Skin of body (tissue), 2 donors: ENCODE results near the gene CXCL12. TPM values are rescaled to one million over a fixed set of nuclear protein-coding genes. Genes with fewer than 3 reads are reported as not detected.
A peak's percentile ranks its signal among the peaks of the same experiment; 100 is the strongest.

Experiments used
- DNase-seq: peaks from one replicate; lab custom pipeline; 2025; lab: John Stamatoyannopoulos, UW
- total RNA-seq: library from RNA; depleted of rRNA; stranded (reverse); fragments of >200 nt; gene quantifications from one replicate; pipeline ENCODE4 v1.2.3, GENCODE V29; 2014

CXCL12 gene
- total RNA-seq, 1 donor from 2014 or later, result 107 TPM

DNA sequence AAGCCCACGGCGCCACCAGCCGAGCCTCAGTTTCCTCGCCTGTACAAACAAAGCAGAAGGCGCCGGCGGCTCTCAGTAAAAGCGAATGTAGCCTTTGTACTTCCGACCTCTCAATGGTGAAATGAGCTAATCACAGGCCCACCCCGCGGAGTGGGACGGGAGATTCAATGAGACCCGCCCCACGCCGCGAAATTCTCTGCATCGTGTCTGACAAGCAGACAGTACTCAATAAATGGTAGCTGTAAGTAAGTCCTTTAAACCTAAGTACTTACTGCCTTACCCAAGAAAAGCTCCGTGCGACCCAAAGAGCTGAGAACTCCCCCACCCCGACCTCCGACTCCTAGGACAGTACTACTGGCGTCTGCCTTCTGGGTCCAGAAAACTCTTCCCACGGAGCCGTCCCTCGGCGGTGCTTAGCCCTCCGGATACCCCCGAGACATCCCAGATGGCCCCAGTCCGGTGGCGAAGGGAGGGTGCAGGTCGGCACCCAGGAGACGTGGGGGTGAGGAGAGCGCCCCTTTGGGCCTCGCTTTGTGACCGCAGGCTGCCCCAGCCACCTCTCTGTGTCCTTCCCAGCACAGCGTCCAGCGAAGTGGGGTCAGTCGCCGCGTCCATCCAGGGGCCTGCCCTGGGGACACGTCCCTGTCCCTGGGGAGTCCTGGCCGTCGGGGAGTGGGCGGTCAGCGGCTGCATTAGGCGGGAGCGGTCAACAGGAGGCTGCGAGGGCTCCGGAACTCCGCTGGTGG is 972 bp upstream of the CXCL12 start:
- no peak for DNase-seq

DNA sequence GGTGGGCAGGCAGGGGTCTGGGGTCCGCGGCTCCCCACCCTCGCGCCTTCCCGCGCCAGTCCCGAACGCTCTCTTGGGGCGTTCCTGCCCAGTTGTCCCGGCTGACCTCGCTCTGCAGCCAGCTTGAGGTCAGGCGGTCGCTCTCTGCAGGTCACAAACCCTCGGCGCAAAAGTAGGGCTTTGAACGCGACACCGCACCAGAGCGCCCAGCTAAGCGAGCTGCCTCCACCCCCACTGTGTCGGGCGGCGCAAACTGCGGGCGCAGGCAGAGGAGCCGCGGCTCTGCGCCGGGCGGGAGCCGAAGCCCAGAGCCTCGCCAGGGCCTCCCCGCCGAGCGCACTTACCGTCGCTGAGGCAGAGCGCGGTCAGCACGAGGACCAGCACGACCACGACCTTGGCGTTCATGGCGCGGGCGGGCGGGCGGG is 284 bp downstream of the CXCL12 start:
- no peak for DNase-seq

DNA sequence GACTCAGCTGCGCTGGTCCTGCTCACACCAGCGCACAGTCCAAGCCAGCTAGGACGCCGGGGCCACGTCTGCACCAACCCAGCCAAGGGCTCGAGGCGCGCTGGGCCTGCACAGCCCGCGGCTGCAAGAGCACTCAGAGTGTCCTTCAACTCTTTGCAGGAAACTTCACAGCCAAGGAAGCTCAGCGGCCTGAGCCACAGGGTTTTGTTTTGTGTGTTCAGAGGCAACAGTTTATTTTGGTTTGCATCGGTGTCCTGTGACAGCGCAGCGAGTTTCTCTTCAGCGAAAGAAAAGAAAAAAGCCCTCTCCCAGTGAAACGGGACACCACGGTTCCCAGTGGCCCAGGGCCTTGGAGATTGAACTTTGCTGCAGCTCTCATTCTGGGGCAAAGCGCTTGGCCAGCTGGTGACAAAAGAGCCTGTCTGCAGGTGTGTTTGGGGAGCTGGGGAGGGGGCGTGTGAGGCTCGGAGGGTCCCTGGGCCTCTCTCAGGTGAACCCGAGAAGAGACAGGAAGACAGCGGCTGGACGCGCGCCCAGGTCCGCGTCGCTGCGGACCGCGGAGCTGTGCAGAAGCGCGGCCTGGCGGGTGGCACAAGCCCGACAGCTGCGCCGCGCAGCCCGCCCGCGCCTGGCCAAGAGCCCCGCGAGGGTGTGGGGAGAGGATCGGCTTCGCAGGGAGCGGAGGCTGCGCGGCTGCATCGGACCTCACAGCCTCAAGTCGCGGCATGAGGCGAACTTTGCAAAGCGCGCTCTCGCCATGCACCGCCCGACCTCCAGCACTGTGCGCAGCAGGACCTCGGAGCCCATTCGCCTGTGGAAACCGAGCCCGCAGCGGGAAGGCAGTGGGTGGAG is 922 bp downstream of the CXCL12 start:
- DNase-seq, result peak; percentile 40

DNA sequence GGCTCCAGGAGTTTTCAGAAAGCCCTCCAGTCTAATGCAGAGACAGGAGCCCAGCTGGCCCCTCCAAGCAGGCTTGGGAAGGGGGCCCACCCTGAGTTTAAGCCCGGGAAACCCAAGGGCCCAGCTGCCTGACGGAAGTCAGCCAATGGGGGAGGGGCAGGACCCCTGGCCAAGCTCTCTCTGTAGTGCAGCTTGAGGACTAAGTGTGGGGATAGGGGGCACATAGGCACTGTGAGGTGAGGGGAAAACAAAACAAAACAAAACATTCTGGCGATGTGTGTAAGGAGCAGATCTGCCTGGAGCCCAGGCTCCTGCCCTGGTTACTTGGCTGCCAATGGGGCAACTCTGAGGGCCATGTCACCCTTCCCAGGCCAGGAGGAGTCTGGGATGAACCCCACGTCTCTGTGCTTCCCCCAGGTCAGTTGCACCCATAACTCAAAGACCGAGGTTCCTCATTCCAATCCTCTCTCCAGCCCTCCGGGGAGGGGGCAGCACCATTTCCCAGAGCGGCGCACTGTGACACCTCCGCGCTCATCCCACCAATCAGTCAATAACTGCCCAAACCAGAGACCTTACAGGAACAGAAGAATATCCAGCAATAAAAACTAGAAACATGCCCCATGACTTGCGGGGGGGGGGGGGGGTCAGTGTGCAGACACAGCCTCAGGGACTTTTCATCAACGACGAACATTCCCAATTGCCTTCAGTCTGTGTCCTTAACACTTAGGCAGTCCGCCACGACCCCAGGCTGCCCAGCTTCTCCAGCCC is 1.7 kb downstream of the CXCL12 start:
- DNase-seq, result no peak

DNA sequence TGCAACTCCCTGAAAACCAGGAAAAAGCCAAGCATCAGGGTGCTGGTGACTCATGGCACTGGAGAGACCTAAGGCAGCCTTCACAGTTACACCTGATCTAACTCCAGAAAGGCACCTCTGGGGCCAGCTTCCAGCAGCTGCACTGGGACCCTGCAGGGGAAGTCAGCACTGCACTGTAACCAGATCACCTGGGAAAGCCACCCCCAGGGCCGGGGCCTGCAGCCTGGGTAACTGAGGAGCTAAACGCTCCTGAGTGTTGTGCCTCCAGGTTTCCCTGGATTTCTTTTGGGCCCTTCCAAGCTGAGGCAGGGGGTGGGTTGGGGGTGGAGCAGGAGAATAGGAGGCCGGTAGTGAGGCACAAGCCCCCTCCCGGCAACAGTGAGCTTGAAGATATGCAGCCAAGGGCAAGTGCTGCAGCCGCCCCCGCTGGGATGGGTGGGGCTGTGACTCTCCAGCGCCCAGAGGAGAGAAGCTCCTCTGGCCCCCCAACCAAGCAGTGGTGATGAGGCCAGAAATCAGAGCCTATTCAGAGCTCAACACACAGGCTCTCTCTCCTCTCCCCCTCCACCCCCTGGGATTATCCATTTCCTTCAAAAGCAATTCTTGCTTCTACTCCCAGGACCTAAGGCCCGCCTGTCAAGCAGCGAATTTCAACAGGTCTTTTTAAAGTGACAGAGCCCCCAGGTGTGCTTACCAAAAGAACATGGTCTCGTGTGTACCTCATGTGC is 2.6 kb downstream of the CXCL12 start:
- no peak for DNase-seq

DNA sequence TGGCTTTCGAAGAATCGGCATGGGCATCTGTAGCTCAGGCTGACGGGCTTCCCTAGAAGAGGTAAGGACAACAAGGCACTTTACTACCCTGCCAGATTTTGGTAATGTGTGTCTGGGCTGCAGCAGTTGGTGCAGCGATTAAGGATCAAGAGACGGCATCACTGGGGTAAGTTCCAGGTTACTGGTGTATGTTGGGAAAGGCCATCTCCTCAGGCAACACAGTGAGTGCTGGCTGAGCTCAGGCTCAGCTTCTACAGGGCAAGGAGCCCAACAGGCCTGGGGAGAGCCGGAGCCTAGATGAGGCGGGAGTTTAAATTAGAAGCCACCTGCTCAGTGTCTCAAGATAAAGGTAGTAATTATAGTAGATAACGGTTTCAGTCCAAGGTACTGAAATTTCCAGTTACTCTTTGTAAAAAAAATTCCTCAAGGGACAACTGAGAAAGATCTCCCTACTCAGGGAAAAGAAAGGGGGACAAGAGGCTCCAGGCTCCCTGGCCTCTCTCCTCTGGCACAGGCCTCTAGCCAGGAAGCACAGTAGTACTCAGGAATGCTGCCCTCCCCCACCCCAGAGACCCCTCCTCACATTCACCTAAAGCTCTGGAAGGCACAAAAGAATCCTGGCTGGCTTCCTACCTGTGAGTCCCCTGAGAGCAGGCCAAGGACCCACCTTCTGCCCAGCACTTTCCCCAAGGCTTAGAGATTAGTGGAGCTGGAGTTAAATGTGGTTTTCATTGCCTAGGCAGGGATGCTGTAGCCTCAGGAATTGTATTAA is 3.9 kb downstream of the CXCL12 start:
- DNase-seq, result no peak

DNA sequence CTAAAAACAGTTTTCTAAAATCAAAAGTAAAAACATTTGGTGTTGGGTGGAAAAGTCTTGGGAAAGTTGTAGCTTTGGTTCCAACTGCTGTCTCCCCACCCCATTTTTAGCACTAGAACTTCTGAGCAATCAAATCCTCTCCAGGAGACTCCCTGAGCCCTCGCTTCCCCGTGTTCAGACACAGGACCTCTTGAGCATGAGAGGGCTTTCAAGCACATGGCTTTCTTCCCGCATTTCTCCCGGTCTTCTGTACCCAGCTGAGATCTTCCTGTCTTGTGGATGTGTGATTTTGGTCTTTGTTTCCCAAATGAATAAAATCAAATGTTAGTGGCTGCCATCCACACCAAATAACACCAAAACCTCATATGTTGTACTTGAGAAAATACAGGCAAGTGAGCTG is 5.0 kb downstream of the CXCL12 start:
- DNase-seq, result no peak

DNA sequence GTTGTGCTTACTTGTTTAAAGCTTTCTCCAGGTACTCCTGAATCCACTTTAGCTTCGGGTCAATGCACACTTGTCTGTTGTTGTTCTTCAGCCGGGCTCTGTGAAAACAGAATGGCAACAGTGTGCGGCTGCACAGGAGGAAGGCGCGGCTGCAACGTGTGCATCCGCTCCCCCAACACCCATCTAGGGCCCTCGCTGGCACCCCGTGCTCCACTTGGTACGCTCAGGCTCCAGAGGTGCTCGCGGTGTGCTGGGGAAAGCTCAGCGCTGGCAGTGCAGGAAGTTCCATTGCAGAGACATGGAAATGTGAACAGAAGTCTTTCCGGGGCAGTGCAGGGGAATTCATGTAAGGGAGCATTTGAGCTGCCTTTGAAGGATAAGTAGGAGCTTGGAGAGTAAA is 6.3 kb downstream of the CXCL12 start:
- DNase-seq, result no peak

DNA sequence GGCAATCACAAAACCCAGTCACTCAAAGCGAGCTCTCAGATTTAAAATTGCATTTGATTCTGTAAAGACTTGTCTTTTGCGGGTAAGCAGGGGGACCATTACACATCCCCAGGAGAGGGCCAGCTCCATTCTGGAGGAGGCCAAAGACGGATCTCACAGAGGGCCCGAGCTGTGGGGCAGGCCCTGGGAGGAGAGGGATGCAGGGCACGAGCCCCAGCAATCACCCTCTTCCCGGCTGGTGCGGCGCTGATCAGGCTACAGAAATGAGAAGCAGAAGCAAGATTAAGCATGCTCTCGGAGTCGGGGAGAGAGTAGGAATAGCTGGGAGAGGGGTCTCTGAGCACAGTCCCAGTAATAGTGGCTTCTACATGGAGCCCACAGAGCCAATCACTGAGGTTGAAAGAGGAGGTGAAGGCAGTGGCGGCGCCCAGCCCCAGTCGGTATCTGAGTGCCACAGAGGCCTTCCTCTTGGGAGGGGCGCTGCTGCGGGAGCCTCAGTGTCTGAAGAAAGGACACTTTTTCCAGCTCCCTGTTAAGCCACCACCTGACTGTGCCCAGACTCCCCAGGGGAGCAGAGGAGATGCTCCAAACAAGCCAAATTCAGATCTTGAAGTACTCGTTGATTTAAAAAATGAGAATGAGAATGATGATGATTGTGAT is 7.1 kb downstream of the CXCL12 start:
- no peak for DNase-seq

DNA sequence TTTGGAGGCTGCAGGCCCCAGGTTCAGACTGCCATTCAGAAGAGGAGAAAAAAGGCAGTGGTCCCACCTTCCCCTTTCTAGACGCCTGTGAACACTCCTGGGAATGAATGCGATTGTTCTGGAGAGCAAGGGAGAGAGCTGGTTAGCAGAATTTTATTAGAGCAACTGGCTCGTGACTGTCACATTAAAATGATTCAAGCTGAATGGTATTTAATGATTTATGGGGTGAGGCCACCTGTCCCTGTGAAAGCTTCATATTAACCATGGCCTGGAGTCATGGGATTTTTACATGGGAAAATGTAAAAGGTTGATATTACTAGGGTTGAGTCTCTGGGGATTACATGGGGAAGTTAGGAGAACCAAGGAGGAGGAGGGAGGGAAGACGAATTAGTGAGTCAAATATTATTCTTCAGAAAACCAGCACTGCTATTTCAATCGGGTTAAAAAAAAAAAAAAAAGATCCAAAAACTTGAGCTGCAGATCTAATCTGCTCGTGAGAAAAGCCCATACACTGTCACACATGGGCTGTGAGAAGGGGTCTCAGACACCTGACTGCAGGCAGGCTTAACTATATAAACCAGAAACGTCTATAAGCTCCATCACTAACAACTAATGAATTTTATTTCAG is 8.3 kb downstream of the CXCL12 start:
- no peak for DNase-seq

DNA sequence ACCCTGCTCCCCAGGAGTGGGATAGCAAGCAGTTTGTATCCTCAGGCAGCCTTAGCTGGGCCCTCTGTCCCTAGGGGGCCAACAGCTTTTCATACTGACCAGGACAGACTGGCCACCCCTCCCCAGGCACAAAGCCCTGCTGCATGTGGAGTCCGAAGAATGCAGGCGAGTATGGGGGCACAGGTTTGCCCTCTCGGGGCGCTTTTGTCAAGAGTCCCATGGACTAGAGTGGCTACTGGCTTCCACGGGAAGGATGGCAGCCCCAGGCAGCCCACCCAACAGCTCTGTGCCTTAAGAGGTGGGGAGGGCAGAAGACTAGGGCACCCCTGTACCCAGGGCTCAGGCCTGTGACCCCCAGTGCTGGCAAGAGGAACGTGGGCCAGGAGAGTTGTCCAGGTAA is 10.7 kb downstream of the CXCL12 start:
- no peak for DNase-seq

DNA sequence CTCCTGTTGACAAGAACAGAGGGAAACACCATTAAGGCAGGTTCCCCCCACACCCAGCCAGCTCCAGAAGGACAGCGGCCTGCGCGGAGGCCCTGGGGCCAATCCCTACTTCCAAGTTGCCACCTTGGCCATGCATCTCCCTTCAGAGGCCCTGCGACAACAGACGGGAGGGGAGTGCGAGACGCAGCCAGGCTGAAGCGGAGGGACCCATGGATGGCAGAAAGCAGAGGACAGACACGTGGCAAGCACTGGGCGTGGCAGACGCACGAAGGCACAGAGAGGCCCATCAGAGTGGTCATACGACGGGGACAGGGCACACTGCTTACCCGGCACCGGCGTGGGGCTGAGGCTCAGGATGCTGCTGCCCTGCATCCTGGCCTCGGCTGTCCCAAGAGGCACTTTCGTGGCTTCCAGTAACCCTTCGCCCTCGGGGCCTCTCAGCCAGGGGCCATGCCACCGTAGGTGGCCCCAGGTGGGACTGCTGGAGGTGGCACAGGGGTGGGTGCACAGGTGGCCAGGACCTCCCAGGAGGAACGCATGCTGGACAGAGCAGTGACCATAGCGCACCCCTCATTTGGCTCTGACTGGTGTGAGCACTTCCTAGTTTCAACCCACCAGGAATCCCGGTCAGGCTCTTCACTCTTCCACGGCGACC is 11.4 kb downstream of the CXCL12 start:
- DNase-seq, result no peak

DNA sequence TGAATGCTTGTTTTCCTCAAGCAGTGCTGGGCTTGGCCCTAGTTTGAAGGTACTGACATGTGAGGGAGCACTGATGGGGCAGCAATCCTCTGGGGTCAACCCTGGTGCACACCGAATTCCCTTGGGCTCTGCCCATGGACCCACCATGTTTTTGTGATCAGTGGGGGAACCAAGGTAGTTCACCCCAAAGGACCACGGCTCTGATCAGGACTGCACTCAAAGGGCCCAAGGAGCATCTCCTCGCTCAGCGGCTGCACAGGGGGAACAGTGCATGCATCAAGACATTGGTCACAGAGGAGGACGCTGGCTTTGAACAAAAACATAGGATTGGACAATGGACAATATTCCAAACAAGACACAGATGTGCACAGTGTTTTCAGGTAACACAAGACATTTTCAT is 12.7 kb downstream of the CXCL12 start:
- no peak for DNase-seq

DNA sequence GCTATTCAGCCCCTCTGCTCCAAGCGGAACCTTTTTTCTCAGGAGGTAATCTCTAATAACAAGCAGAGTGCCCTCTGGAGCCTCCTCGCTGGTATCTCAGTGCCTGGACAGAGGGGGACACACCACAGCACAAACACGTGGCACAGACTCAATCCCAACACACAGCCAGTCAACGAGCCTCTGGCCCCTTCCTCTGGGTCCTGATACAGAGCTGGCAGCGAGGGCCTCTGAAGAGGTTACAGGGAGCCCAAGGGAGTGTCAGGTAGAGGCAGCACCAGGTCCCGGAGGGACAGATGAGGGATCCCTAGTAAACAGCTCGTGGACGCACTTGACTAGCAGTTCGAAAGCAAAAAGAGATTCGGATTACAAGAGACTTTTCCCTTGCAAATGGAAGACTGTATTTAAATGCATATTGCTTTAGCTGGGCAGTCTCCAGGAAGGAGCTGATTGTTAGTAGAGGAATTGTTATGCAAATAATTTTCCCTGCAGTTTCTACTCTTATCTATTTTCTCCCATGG is 14.1 kb downstream of the CXCL12 start:
- no peak for DNase-seq

DNA sequence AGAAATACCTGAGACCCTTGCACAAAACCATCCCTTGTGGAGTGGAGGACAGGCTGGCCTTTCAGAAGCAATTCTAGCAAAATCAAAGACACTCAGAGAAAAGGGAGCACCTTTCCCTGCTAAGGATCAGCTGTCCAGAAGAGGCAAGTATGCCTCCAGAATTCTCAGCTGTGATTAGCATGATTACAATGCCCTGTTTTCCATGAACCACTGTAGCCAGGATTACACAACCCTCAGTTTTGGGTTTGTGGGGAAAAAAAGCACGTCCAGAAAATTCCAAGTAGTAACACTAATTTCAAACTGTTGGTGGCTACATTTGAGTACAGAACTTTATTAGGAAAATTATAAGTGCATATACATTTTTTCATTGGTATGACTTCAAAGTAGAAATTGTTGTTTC is 15.0 kb downstream of the CXCL12 start:
- no peak for DNase-seq

DNA sequence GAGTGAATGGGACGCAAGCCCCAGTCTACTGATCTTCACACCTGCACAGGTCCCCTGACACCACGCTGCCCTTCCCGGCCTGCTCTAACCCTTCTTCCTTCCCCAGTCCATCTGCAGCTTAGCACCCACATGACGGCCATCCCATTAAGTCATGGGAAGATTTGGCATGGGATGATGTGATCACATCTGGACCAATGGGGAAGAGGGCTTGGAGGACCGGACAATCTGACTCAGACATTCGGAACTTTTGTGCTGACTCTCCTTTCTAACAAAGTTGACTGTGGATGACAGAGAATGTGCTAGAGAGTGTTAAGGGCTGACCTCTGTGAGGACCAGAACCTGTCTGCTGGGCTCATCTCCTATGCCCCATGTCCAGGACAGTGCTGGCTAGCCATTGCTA is 15.6 kb downstream of the CXCL12 start:
- DNase-seq, result no peak

DNA sequence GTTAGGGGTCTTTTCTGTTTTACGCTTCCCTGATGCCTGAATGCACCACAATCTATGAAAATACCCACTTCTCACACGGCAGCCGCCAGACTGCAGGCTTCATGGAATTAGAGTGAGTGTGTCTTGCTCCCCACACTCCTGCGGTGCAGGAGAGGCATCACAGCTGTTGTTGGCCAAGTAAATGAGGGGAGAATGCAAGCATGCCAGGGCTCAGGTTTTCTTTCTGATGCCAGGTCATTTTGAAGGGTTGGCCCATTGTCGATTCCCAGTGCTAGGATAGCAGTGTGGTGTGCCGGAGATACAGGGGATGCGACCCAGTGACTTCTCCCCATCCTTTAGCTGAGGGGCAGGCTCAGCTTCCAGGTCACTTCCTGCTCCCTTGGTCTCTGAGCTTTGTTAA is 16.3 kb downstream of the CXCL12 start:
- DNase-seq, result no peak

DNA sequence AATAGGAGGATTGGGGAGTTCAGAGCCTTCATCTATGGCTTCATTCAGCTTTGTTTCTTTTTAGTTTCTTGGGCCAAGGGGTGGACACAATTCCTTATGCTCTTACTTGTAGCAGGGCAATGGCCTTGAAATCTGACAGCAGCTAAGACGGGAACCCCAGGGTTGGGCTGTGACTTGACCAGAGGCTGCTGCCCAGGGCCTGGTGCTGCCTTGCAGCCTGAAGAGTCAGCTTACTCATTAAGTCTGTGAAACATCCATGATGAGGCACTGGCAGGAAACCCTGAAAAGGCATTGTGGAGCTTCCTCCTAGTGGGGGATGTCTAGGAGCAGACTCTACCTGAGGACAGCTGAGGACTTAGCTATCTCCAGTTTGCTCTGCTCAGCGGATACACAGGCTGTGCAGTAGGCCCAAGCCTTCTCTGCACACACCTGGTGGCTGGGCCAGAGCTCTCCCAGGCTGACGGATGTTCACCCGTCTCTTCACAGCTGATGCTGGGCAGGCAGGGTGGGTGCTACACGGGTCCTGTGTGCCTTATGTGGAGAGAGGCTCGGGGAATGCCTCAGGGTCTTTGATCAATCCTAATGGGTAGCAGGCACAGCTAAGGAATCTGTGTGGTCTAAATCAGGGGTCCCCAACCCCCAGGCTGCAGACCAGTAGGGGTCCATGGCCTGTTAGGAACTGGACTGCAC is 17.8 kb downstream of the CXCL12 start:
- DNase-seq, result no peak
